Measurements from ENCODE around the gene R3HDM2. TPM values are rescaled to one million over a fixed set of nuclear protein-coding genes. Genes with fewer than 3 reads are reported as not detected.

R3HDM2 gene
- total and polyA plus RNA-seq, 4 donors, result 7.4 to 28.9 (median 15.1) TPM

DNA sequence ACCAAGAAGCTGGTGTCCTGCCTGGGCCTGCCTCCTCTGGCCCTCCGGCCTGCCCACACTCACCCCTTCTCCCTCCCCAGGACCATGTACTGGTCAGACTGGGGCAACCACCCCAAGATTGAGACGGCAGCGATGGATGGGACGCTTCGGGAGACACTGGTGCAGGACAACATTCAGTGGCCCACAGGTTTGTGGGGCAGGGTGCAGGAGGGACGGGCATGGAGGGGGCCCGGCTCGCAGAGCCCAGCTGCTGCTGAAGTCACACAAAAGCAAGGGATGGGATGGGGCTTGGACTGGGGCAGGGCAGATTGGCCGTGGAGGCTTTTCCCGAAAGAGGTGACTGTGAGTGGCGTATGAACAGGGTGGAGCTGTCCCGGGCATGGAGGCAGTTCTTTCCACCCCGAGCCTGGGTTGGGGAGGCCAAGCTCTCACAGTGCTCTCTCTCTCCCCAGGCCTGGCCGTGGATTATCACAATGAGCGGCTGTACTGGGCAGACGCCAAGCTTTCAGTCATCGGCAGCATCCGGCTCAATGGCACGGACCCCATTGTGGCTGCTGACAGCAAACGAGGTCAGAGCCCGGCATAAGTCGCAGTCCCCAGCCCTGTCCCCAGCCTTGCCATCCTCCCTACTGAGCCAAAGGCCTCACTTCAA lies 222.1 kb downstream of the R3HDM2 start:
- H3K27me3 ChIP-seq (ENCODE audit: control insufficient read depth in 4 of 4, insufficient read depth in 4 of 4, low read length in 3 of 4), result no peaks in the 10 kb centered on the region
- WGBS, result 82% methylated on average over 22 of the region's 22 CpGs
- no peaks in the 10 kb centered on the region for H3K4me1 ChIP-seq (ENCODE audit: control insufficient read depth in 4 of 4, insufficient read depth in 4 of 4, low read length in 3 of 4)
- no peak overlapping the region for H3K27ac ChIP-seq (ENCODE audit: low read depth in 1 of 2, low read length in 2 of 2)
- H3K4me3 ChIP-seq (ENCODE audit: low read depth in 1 of 3, low read length in 3 of 3), result no peak overlapping the region
- no peak for DNase-seq (ENCODE audit: low spot score)
- TF ChIP-seq TAF1 (conservative IDR thresholded peaks at IDR 0.05) (no peak), REST (IDR thresholded peaks at IDR 0.05) (no peak), GABPA (IDR thresholded peaks at IDR 0.05 in 1 of 2, conservative IDR thresholded peaks at IDR 0.05 in 1 of 2) (no peak), RXRA (IDR thresholded peaks at IDR 0.05) (no peak), YY1 (IDR thresholded peaks at IDR 0.05) (no peak), EGR1 (IDR thresholded peaks at IDR 0.05; ENCODE audit: low read depth in 2 of 2) (no peak), SP1 (IDR thresholded peaks at IDR 0.05) (no peak), HNF4A (conservative IDR thresholded peaks at IDR 0.05) (no peak)
- H3K36me3 ChIP-seq (ENCODE audit: control insufficient read depth in 4 of 4, insufficient read depth in 3 of 4, low read depth in 1 of 4, low read length in 3 of 4), result peaks cover 42 to 87% (median 48%) of the 10 kb centered on the region in 4 donors
- no peak overlapping the region for H3K9ac ChIP-seq (ENCODE audit: low read depth in 1 of 2, low read length in 2 of 2)
- no peaks in the 10 kb centered on the region for H3K9me3 ChIP-seq (ENCODE audit: control insufficient read depth in 4 of 4, low read length in 3 of 4)

DNA sequence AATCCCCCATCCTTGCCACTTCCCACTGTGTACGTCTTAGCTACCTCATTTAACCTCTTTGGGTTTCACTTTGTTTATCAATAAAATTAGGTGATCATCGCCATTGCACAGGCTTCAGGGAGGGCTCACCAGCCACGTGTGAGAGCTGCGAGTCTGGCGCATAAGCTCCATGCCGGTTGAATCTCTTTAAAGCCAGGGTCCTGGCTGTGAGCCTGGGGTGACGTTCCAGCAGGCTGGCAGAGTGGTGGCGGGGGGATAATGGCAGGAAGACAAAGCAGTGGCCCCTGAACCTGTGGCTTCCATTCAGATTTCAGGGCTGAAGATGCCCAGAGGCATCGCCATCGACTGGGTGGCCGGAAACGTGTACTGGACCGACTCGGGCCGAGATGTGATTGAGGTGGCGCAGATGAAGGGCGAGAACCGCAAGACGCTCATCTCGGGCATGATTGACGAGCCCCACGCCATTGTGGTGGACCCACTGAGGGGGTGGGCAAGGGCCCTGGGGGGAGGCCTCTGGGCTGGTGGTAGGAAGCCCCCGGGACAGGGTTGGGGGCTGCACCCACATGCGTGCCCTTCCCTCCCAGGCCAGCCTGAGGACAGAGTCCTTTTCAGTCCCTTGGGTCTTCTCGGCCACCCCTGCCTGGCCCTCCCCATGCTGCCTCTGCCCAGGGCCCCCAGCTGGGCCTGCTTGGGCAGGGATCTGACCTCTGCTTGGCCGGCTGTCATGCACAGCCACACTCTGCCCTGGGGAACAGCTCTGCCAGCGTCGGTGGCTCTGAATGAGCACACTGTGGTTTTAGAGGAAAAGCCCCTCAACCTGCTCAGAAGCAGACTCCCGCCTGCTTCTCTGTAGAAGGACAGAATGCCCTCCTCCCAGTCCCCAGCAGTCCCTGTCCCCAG lies 222.9 kb downstream of the R3HDM2 start:
- Histone ChIP-seq H3K36me3 (ENCODE audit: control insufficient read depth in 4 of 4, insufficient read depth in 3 of 4, low read depth in 1 of 4, low read length in 3 of 4) (peaks cover 49 to 94% (median 56%) of the 10 kb centered on the region in 4 donors), H3K4me3 (ENCODE audit: low read depth in 1 of 3, low read length in 3 of 3) (no peak overlapping the region), H3K27me3 (ENCODE audit: control insufficient read depth in 4 of 4, insufficient read depth in 4 of 4, low read length in 3 of 4) (no peaks in the 10 kb centered on the region), H3K27ac (ENCODE audit: low read depth in 1 of 2, low read length in 2 of 2) (no peak overlapping the region), H3K9ac (ENCODE audit: low read depth in 1 of 2, low read length in 2 of 2) (no peak overlapping the region), H3K4me1 (ENCODE audit: control insufficient read depth in 4 of 4, insufficient read depth in 4 of 4, low read length in 3 of 4) (no peaks in the 10 kb centered on the region), H3K9me3 (ENCODE audit: control insufficient read depth in 4 of 4, low read length in 3 of 4) (no peaks in the 10 kb centered on the region)
- TF ChIP-seq ZBTB33 (IDR thresholded peaks at IDR 0.05) (no peak), FOXA1 (IDR thresholded peaks at IDR 0.05) (no peak), RXRA (IDR thresholded peaks at IDR 0.05) (no peak), HNF4G (IDR thresholded peaks at IDR 0.05) (no peak), EGR1 (IDR thresholded peaks at IDR 0.05; ENCODE audit: low read depth in 2 of 2) (no peak), NR2F2 (IDR thresholded peaks at IDR 0.05) (no peak), REST (IDR thresholded peaks at IDR 0.05) (no peak), GABPA (IDR thresholded peaks at IDR 0.05 in 1 of 2, conservative IDR thresholded peaks at IDR 0.05 in 1 of 2) (no peak), TAF1 (conservative IDR thresholded peaks at IDR 0.05) (no peak), ATF3 (IDR thresholded peaks at IDR 0.05) (no peak), YY1 (IDR thresholded peaks at IDR 0.05) (no peak), SP1 (IDR thresholded peaks at IDR 0.05) (no peak), HNF4A (conservative IDR thresholded peaks at IDR 0.05) (no peak)
- TF ChIP-seq, protein P1, sequence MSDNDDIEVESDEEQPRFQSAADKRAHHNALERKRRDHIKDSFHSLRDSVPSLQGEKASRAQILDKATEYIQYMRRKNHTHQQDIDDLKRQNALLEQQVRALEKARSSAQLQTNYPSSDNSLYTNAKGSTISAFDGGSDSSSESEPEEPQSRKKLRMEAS (IDR thresholded peaks at IDR 0.05), result no peak
- TF ChIP-seq, protein P2, sequence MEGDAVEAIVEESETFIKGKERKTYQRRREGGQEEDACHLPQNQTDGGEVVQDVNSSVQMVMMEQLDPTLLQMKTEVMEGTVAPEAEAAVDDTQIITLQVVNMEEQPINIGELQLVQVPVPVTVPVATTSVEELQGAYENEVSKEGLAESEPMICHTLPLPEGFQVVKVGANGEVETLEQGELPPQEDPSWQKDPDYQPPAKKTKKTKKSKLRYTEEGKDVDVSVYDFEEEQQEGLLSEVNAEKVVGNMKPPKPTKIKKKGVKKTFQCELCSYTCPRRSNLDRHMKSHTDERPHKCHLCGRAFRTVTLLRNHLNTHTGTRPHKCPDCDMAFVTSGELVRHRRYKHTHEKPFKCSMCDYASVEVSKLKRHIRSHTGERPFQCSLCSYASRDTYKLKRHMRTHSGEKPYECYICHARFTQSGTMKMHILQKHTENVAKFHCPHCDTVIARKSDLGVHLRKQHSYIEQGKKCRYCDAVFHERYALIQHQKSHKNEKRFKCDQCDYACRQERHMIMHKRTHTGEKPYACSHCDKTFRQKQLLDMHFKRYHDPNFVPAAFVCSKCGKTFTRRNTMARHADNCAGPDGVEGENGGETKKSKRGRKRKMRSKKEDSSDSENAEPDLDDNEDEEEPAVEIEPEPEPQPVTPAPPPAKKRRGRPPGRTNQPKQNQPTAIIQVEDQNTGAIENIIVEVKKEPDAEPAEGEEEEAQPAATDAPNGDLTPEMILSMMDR (IDR thresholded peaks at IDR 0.05; ENCODE audit: low read depth, low read length, missing input control), result no peak
- 90% methylated on average over 29 of the region's 29 CpGs for WGBS
- DNase-seq (ENCODE audit: low spot score), result no peak

Measured in liver (tissue), 9 donors.